GM12878 (cell line): ENCODE measurements around the gene PMAIP1. TPM values are rescaled to one million over a fixed set of nuclear protein-coding genes. Genes with fewer than 3 reads are reported as not detected.
A peak's percentile ranks its signal among the peaks of the same experiment; 100 is the strongest.

Experiments
- CHD2 ChIP-seq: IDR thresholded peaks from 2 replicates; pipeline ENCODE4 v1.6.1; 2011; ENCODE audit warnings: low read depth, low read length, improper control_type of control experiment, borderline replicate concordance
- CHD4 ChIP-seq: fragments of 200-600 bp; sonication (generic); IDR thresholded peaks from 2 replicates; pipeline ENCODE4 v1.6.1; 2016; ENCODE audit warnings: mild to moderate bottlenecking
- EED ChIP-seq: sonication (generic); IDR thresholded peaks from 2 replicates; pipeline ENCODE4 v1.6.1; 2016; ENCODE audit warnings: antibody characterized with exemption, low read depth
- FOXK2 ChIP-seq: fragments of 450-650 bp; IDR thresholded peaks from 2 replicates; pipeline ENCODE4 v1.6.1; 2017; ENCODE audit warnings: mild to moderate bottlenecking, moderate library complexity
- HDGF ChIP-seq: fragments of 450-650 bp; IDR thresholded peaks from 2 replicates; pipeline ENCODE4 v1.6.1; 2016; ENCODE audit warnings: antibody characterized with exemption
- MEF2B ChIP-seq: fragments of 450-650 bp; IDR thresholded peaks from 2 replicates; pipeline ENCODE4 v1.6.1; 2018; ENCODE audit warnings: mild to moderate bottlenecking, moderate library complexity; ENCODE audit not compliant: partially characterized antibody, poor library complexity, severe bottlenecking
- MTA2 ChIP-seq: fragments of 450-650 bp; IDR thresholded peaks from 2 replicates; pipeline ENCODE4 v1.6.1; 2016; ENCODE audit warnings: low read depth, mild to moderate bottlenecking, moderate library complexity
- POLR2AphosphoS5 ChIP-seq: IDR thresholded peaks from 2 replicates; pipeline ENCODE4 v1.6.1; 2011; ENCODE audit warnings: mild to moderate bottlenecking, low read length, inconsistent platforms
- SPI1 ChIP-seq: IDR thresholded peaks from 2 replicates; pipeline ENCODE4 v1.6.1; 2011; ENCODE audit warnings: low read depth, mild to moderate bottlenecking, low read length, moderate library complexity, borderline replicate concordance; ENCODE audit not compliant: insufficient read depth
- STAT1 ChIP-seq: fragments of 450-650 bp; conservative IDR thresholded peaks from 2 replicates; pipeline ENCODE4 v1.6.1; 2014; ENCODE audit warnings: antibody characterized with exemption, mild to moderate bottlenecking
- TAF1 ChIP-seq: IDR thresholded peaks from 2 replicates; pipeline ENCODE4 v1.6.1; 2011; ENCODE audit warnings: mild to moderate bottlenecking, low read depth, low read length, borderline replicate concordance
- ZZZ3 ChIP-seq: IDR thresholded peaks from 2 replicates; pipeline ENCODE4 v1.6.1; 2011; ENCODE audit warnings: low read depth; ENCODE audit not compliant: control insufficient read depth, insufficient read length
- polyA plus RNA-seq, 11 experiments: library from polyadenylated mRNA; depleted of rRNA in 4 of 11; unstranded in 6 of 11; stranded (reverse) in 5 of 11; fragments of >200 nt; fragmentation: Nextera tagmentation in 4 of 11; fragmentation: Illumina TruSeq in 1 of 11; extraction: Ambion mirVana in 4 of 11; extraction: Trizol in 1 of 11; gene quantifications; 1 replicate in 1 of 11; 2 replicates in 10 of 11; pipeline versions ENCODE4 v1.2.1 to v1.2.3, GENCODE V29; 2011 to 2016; ENCODE audit warnings: inconsistent platforms in 2 of 11, missing spikeins in 2 of 11, low read depth in 1 of 11
- total RNA-seq, 4 experiments: library from RNA; depleted of rRNA in 3 of 4; stranded (reverse); fragments of >200 nt in 3 of 4; fragmentation: Illumina TruSeq in 1 of 4; extraction: Trizol in 1 of 4; gene quantifications; 2 replicates each; pipeline versions ENCODE4 v1.2.1 to v1.2.3, GENCODE V29; 2013 to 2021
- TF ChIP-seq, protein P1 (sequence below): fragments of 450-650 bp; IDR thresholded peaks from 2 replicates; pipeline ENCODE4 v1.6.1; 2016; ENCODE audit warnings: mild to moderate bottlenecking
- TF ChIP-seq, protein P2 (sequence below): fragments of 450-650 bp; formaldehyde crosslinking; IDR thresholded peaks from 2 replicates; pipeline ENCODE4 v1.4.0; 2020; ENCODE audit warnings: mild to moderate bottlenecking, moderate library complexity
- TF ChIP-seq, protein P3 (sequence below): fragments of 450-650 bp; IDR thresholded peaks from 2 replicates; pipeline ENCODE4 v1.6.1; 2017; ENCODE audit warnings: mild to moderate bottlenecking
- TF ChIP-seq, protein P4 (sequence below): IDR thresholded peaks from 2 replicates; pipeline ENCODE4 v1.6.1; 2012; ENCODE audit warnings: mild to moderate bottlenecking, low read depth, low read length
- TF ChIP-seq, protein P5 (sequence below): fragments of 450-650 bp; IDR thresholded peaks from 2 replicates; pipeline ENCODE4 v1.6.1; 2017; ENCODE audit warnings: low read depth, mild to moderate bottlenecking, moderate library complexity

The PMAIP1 gene
- total and polyA plus RNA-seq, 10 of the 15 experiments (the other 5 are each of a cell fraction or from before 2014, with no cell fraction given) = 74.0 to 219 (median 112) TPM

DNA sequence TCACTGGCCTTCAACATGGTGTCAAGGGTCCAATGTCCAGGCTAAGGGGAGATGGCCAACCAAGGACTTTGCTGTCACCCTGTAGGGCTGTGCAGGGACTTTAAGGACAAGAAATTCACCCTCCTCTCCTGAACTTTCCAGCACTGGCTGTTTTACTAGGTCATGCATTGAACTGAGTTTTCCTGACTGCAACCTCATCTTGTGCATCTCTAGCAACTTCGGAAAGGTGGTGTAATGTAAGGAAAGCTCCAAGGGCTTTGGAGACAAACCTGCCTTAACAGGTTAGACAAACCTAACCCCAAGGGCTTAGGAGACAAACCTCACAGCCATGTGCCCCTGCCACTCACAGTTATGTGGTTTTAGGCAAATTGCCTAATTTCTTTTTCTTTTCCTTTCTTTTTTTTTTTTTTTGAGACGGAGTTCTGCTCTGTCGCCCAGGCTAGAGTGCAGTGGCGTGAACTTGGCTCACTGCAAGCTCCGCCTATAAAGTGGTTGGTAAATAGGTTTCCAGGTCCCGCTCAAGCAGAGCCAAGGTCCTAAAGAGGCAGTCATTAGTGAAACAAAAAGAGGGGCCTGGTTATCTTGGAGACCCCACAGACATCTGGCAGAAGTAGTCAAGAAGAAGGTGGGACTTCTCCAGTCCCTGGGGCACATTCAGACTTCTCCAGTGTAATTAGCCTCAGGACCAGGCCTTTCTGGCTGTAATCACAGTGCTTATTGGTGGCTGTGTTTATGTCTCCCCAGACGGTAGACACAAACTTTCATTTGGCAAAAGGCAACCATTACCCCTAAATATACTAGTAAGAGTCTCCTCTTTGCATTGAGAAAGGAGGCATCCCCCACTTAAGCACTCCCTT lies 37.6 kb upstream of the PMAIP1 start (continued):
- TF ChIP-seq FOXK2 (no peak), CHD2 (no peak), TAF1 (no peak), STAT1 (no peak), SPI1 (no peak), MTA2 (peak; percentile 25; the same call in 1 of the 2 replicates), MEF2B (no peak), CHD4 (no peak), HDGF (no peak), POLR2AphosphoS5 (no peak), EED (0 out of 2 replicates have a peak, but pooled peaks have one; percentile 30), ZZZ3 (no peak)
- TF ChIP-seq, protein P1, sequence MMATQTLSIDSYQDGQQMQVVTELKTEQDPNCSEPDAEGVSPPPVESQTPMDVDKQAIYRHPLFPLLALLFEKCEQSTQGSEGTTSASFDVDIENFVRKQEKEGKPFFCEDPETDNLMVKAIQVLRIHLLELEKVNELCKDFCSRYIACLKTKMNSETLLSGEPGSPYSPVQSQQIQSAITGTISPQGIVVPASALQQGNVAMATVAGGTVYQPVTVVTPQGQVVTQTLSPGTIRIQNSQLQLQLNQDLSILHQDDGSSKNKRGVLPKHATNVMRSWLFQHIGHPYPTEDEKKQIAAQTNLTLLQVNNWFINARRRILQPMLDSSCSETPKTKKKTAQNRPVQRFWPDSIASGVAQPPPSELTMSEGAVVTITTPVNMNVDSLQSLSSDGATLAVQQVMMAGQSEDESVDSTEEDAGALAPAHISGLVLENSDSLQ = peak; percentile 95
- TF ChIP-seq, protein P2, sequence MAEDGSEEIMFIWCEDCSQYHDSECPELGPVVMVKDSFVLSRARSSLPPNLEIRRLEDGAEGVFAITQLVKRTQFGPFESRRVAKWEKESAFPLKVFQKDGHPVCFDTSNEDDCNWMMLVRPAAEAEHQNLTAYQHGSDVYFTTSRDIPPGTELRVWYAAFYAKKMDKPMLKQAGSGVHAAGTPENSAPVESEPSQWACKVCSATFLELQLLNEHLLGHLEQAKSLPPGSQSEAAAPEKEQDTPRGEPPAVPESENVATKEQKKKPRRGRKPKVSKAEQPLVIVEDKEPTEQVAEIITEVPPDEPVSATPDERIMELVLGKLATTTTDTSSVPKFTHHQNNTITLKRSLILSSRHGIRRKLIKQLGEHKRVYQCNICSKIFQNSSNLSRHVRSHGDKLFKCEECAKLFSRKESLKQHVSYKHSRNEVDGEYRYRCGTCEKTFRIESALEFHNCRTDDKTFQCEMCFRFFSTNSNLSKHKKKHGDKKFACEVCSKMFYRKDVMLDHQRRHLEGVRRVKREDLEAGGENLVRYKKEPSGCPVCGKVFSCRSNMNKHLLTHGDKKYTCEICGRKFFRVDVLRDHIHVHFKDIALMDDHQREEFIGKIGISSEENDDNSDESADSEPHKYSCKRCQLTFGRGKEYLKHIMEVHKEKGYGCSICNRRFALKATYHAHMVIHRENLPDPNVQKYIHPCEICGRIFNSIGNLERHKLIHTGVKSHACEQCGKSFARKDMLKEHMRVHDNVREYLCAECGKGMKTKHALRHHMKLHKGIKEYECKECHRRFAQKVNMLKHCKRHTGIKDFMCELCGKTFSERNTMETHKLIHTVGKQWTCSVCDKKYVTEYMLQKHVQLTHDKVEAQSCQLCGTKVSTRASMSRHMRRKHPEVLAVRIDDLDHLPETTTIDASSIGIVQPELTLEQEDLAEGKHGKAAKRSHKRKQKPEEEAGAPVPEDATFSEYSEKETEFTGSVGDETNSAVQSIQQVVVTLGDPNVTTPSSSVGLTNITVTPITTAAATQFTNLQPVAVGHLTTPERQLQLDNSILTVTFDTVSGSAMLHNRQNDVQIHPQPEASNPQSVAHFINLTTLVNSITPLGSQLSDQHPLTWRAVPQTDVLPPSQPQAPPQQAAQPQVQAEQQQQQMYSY (CRISPR knock-in tag) = no peak
- TF ChIP-seq, protein P3, sequence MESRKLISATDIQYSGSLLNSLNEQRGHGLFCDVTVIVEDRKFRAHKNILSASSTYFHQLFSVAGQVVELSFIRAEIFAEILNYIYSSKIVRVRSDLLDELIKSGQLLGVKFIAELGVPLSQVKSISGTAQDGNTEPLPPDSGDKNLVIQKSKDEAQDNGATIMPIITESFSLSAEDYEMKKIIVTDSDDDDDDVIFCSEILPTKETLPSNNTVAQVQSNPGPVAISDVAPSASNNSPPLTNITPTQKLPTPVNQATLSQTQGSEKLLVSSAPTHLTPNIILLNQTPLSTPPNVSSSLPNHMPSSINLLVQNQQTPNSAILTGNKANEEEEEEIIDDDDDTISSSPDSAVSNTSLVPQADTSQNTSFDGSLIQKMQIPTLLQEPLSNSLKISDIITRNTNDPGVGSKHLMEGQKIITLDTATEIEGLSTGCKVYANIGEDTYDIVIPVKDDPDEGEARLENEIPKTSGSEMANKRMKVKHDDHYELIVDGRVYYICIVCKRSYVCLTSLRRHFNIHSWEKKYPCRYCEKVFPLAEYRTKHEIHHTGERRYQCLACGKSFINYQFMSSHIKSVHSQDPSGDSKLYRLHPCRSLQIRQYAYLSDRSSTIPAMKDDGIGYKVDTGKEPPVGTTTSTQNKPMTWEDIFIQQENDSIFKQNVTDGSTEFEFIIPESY = no peak
- TF ChIP-seq, protein P4, sequence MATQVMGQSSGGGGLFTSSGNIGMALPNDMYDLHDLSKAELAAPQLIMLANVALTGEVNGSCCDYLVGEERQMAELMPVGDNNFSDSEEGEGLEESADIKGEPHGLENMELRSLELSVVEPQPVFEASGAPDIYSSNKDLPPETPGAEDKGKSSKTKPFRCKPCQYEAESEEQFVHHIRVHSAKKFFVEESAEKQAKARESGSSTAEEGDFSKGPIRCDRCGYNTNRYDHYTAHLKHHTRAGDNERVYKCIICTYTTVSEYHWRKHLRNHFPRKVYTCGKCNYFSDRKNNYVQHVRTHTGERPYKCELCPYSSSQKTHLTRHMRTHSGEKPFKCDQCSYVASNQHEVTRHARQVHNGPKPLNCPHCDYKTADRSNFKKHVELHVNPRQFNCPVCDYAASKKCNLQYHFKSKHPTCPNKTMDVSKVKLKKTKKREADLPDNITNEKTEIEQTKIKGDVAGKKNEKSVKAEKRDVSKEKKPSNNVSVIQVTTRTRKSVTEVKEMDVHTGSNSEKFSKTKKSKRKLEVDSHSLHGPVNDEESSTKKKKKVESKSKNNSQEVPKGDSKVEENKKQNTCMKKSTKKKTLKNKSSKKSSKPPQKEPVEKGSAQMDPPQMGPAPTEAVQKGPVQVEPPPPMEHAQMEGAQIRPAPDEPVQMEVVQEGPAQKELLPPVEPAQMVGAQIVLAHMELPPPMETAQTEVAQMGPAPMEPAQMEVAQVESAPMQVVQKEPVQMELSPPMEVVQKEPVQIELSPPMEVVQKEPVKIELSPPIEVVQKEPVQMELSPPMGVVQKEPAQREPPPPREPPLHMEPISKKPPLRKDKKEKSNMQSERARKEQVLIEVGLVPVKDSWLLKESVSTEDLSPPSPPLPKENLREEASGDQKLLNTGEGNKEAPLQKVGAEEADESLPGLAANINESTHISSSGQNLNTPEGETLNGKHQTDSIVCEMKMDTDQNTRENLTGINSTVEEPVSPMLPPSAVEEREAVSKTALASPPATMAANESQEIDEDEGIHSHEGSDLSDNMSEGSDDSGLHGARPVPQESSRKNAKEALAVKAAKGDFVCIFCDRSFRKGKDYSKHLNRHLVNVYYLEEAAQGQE = no peak
- TF ChIP-seq, protein P5, sequence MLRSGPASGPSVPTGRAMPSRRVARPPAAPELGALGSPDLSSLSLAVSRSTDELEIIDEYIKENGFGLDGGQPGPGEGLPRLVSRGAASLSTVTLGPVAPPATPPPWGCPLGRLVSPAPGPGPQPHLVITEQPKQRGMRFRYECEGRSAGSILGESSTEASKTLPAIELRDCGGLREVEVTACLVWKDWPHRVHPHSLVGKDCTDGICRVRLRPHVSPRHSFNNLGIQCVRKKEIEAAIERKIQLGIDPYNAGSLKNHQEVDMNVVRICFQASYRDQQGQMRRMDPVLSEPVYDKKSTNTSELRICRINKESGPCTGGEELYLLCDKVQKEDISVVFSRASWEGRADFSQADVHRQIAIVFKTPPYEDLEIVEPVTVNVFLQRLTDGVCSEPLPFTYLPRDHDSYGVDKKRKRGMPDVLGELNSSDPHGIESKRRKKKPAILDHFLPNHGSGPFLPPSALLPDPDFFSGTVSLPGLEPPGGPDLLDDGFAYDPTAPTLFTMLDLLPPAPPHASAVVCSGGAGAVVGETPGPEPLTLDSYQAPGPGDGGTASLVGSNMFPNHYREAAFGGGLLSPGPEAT = peak; percentile 39; the same call in 1 of the 2 replicates
